ENCODE results near the gene PACS1. TPM values are rescaled to one million over a fixed set of nuclear protein-coding genes. Genes with fewer than 3 reads are reported as not detected.

PACS1 gene
- total and polyA plus RNA-seq, 2 donors (not counting 1 experiment from before 2014, with no cell fraction given) = 131 to 303 TPM

- H3K36me3 ChIP-seq (replicated peaks in 1 of 2; ENCODE audit: control extremely low read depth in 1 of 2, control insufficient read depth in 1 of 2, extremely low read depth in 1 of 2, insufficient read depth in 2 of 2, low read length in 1 of 2) = peaks cover 1 to 83% of the 10 kb centered on the region in 2 experiments
These were observed 162.7 kb downstream of the PACS1 start for GRCh38 chr11:66232769-66233168.

GRCh38 chr11:66233301-66233700 lies 163.2 kb downstream of the PACS1 start:
- DNase-seq (no peak), ATAC-seq (ENCODE audit: low read depth) (no peak)
- no peak for TF ChIP-seq EZH2 (IDR thresholded peaks at IDR 0.05; ENCODE audit: borderline replicate concordance, insufficient read depth, low read depth, low read length, poor library complexity, severe bottlenecking)
- TF ChIP-seq, protein P1, sequence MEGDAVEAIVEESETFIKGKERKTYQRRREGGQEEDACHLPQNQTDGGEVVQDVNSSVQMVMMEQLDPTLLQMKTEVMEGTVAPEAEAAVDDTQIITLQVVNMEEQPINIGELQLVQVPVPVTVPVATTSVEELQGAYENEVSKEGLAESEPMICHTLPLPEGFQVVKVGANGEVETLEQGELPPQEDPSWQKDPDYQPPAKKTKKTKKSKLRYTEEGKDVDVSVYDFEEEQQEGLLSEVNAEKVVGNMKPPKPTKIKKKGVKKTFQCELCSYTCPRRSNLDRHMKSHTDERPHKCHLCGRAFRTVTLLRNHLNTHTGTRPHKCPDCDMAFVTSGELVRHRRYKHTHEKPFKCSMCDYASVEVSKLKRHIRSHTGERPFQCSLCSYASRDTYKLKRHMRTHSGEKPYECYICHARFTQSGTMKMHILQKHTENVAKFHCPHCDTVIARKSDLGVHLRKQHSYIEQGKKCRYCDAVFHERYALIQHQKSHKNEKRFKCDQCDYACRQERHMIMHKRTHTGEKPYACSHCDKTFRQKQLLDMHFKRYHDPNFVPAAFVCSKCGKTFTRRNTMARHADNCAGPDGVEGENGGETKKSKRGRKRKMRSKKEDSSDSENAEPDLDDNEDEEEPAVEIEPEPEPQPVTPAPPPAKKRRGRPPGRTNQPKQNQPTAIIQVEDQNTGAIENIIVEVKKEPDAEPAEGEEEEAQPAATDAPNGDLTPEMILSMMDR (IDR thresholded peaks at IDR 0.05) = no peak
- no peaks in the 10 kb centered on the region for H3K27me3 ChIP-seq (replicated peaks in 1 of 4; ENCODE audit: control extremely low read depth in 1 of 4, control insufficient read depth in 3 of 4, insufficient read depth in 4 of 4, low read length in 3 of 4)
- peaks cover 1 to 82% of the 10 kb centered on the region in 2 experiments for H3K36me3 ChIP-seq (replicated peaks in 1 of 2; ENCODE audit: control extremely low read depth in 1 of 2, control insufficient read depth in 1 of 2, extremely low read depth in 1 of 2, insufficient read depth in 2 of 2, low read length in 1 of 2)
- H3K4me1 ChIP-seq (ENCODE audit: control insufficient read depth in 2 of 2, insufficient read depth in 2 of 2, low read length in 2 of 2) = no peaks in the 10 kb centered on the region
- H3K79me2 ChIP-seq (ENCODE audit: control insufficient read depth, insufficient read depth, low read length) = peaks cover 8% of the 10 kb centered on the region
- intact Hi-C loops (cut with micrococcal nuclease) = no loop called here
- H3K4me3 Mint-ChIP-seq = no peak overlapping the region
- no peaks in the 10 kb centered on the region for H3K9me3 ChIP-seq (ENCODE audit: control extremely low read depth in 1 of 3, control insufficient read depth in 2 of 3, insufficient read depth in 1 of 3, low read length in 2 of 3)
- H2AFZ ChIP-seq (ENCODE audit: insufficient read depth, low read depth, low read length, poor library complexity, severe bottlenecking) = no peak overlapping the region
- WGBS (ENCODE audit: insufficient coverage) = 98% methylated on average over 5 of the region's 5 CpGs
- ChIA-PET CTCF (interaction anchor here (0.7 kb wide), 1 partner anchor 29 kb away, joined by 3 read pairs; no protein-coding TSS in a partner anchor), POLR2A (no interaction called here)
- no peaks in the 10 kb centered on the region for H3K9me3 Mint-ChIP-seq (ENCODE audit: insufficient read depth)
- H3K27me3 Mint-ChIP-seq = no peaks in the 10 kb centered on the region
- no peak overlapping the region for H3K27ac Mint-ChIP-seq
- H3K4me3 ChIP-seq (ENCODE audit: control extremely low read depth in 1 of 5, extremely low read depth in 1 of 5, insufficient read depth in 1 of 5, low read depth in 2 of 5, low read length in 4 of 5) = no peak overlapping the region
- no peaks in the 10 kb centered on the region for H3K4me1 Mint-ChIP-seq
- no peak overlapping the region for H3K27ac ChIP-seq (ENCODE audit: low read length in 2 of 2)
- no peak overlapping the region for H3K4me2 ChIP-seq (replicated peaks; ENCODE audit: low read depth, low read length, poor library complexity, severe bottlenecking)
- peaks cover 43% of the 10 kb centered on the region for H4K20me1 ChIP-seq (ENCODE audit: control insufficient read depth, insufficient read depth, low read length, poor library complexity, severe bottlenecking)
- no peak overlapping the region for H3K9ac ChIP-seq (ENCODE audit: low read length)

More at GRCh38 chr11:66232769-66233168, 162.7 kb downstream of the PACS1 start:
- CTCF ChIA-PET = interaction anchor here (0.7 kb wide), 1 partner anchor 30 kb away, joined by 3 read pairs; no protein-coding TSS in a partner anchor
- H3K4me1 ChIP-seq (ENCODE audit: control insufficient read depth in 2 of 2, insufficient read depth in 2 of 2, low read length in 2 of 2) = no peaks in the 10 kb centered on the region
- Mint-ChIP-seq H3K27ac (peak overlapping the region; percentile 10), H3K27me3 (no peaks in the 10 kb centered on the region), H3K4me1 (no peaks in the 10 kb centered on the region), H3K4me3 (no peak overlapping the region), H3K9me3 (ENCODE audit: insufficient read depth) (no peaks in the 10 kb centered on the region)
- intact Hi-C loops (cut with micrococcal nuclease) = no loop called here
- H4K20me1 ChIP-seq (ENCODE audit: control insufficient read depth, insufficient read depth, low read length, poor library complexity, severe bottlenecking) = peaks cover 43% of the 10 kb centered on the region
- POLR2A ChIA-PET = no interaction called here
- TF ChIP-seq, protein P1 (IDR thresholded peaks at IDR 0.05) = no peak
- TF ChIP-seq EZH2 (IDR thresholded peaks at IDR 0.05; ENCODE audit: borderline replicate concordance, insufficient read depth, low read depth, low read length, poor library complexity, severe bottlenecking) = no peak
- H3K9me3 ChIP-seq (ENCODE audit: control extremely low read depth in 1 of 3, control insufficient read depth in 2 of 3, insufficient read depth in 1 of 3, low read length in 2 of 3) = no peaks in the 10 kb centered on the region
- 100% methylated on average over 8 of the region's 11 CpGs for WGBS (ENCODE audit: insufficient coverage)
- no peaks in the 10 kb centered on the region for H3K27me3 ChIP-seq (replicated peaks in 1 of 4; ENCODE audit: control extremely low read depth in 1 of 4, control insufficient read depth in 3 of 4, insufficient read depth in 4 of 4, low read length in 3 of 4)
- no peak overlapping the region for H3K4me3 ChIP-seq (ENCODE audit: control extremely low read depth in 1 of 5, extremely low read depth in 1 of 5, insufficient read depth in 1 of 5, low read depth in 2 of 5, low read length in 4 of 5)
- H3K4me2 ChIP-seq (replicated peaks; ENCODE audit: low read depth, low read length, poor library complexity, severe bottlenecking) = no peak overlapping the region
- no peak overlapping the region for H3K9ac ChIP-seq (ENCODE audit: low read length)
- DNase-seq (no peak), ATAC-seq (ENCODE audit: low read depth) (no peak)
- H3K79me2 ChIP-seq (ENCODE audit: control insufficient read depth, insufficient read depth, low read length) = peaks cover 8% of the 10 kb centered on the region
- no peak overlapping the region for H3K27ac ChIP-seq (ENCODE audit: low read length in 2 of 2)
- no peak overlapping the region for H2AFZ ChIP-seq (ENCODE audit: insufficient read depth, low read depth, low read length, poor library complexity, severe bottlenecking)
